GM12872 (cell line): Measurements from ENCODE around the gene EPS8L2.

Source experiments
- CTCF ChIP-seq: IDR thresholded peaks from 3 replicates; pipeline ENCODE4 v1.5.1; 2011; ENCODE audit warnings: low read depth, mild to moderate bottlenecking, low read length, moderate library complexity; ENCODE audit not compliant: insufficient read depth

EPS8L2 gene

GRCh38 chr11:774873-775592 lies 69.0 kb downstream of the EPS8L2 start:
- no peak for TF ChIP-seq CTCF

GRCh38 chr11:776263-776560 lies 70.2 kb downstream of the EPS8L2 start:
- no peak for TF ChIP-seq CTCF

GRCh38 chr11:776561-777287 lies 70.7 kb downstream of the EPS8L2 start:
- TF ChIP-seq CTCF = no peak; the same call in 2 of the 3 replicates
